HepG2 (cell line): ENCODE data around the gene AKAP12. TPM values are rescaled to one million over a fixed set of nuclear protein-coding genes. Genes with fewer than 3 reads are reported as not detected.

ENCODE experiments used
- ATAC-seq: fragments of 200-7000 bp; cut with Tn5 transposase; 3 replicates; pipeline ENCODE4 v1.9.1; 2020; ENCODE audit warnings: mild to moderate bottlenecking, moderate library complexity
- BruUV-seq: library from RNA; stranded (reverse); fragments of 400-500 nt; replicated peaks from 2 replicates; lab custom pipeline; 2021; lab: Mats Ljungman, UMichigan
- CTCF ChIA-PET: fragments of 300-600 bp; formaldehyde crosslinking; extraction: SDS; loops from one replicate; lab custom pipeline; 2021; ENCODE audit warnings: low total read pairs, inconsistent platforms, low intra/inter-chr PET ratio; lab: Yijun Ruan, JAX
- POLR2A ChIA-PET: fragments of 350-600 bp; sonication (Branson Sonifier 250); formaldehyde crosslinking; loops from one replicate; lab custom pipeline; 2020; ENCODE audit warnings: antibody characterized with exemption, inconsistent platforms; lab: Yijun Ruan, JAX
- DNase-seq: peaks from one replicate; pipeline ENCODE4 v3.0.0-alpha.2; 2015; ENCODE audit warnings: low spot score
- FAIRE-seq: peaks from 3 replicates; lab custom pipeline; 2011; peaks lifted over from hg19 to GRCh38; lab: Jason Lieb, UNC
- H2AFZ ChIP-seq: one replicate; pipeline ENCODE4 v1.6.1; 2011; ENCODE audit warnings: low read length, inconsistent platforms
- H3K27ac ChIP-seq: fragments of 300-600 bp; 3 replicates; pipeline ENCODE4 v1.8.0; 2011; ENCODE audit warnings: mixed run types, mild to moderate bottlenecking, mixed read lengths, low read length, inconsistent platforms; ENCODE audit not compliant: insufficient read depth; ENCODE audit errors: extremely low read length
- H3K27me3 ChIP-seq, 2 experiments: fragments of 200-600 bp in 1 of 2; 2 replicates in 1 of 2; 3 replicates in 1 of 2; pipeline versions ENCODE4 v1.6.0 to v1.8.0; 2011; ENCODE audit warnings: low read length in 2 of 2, mild to moderate bottlenecking in 2 of 2, moderate library complexity in 2 of 2, inconsistent platforms in 1 of 2; ENCODE audit not compliant: insufficient read depth in 2 of 2, control insufficient read depth in 1 of 2
- H3K36me3 ChIP-seq, 2 experiments: fragments of 200-600 bp in 1 of 2; replicated peaks in 1 of 2; 2 replicates in 1 of 2; 3 replicates in 1 of 2; pipeline versions ENCODE4 v1.5.1 to v1.8.0; 2011; ENCODE audit warnings: low read length in 2 of 2, inconsistent platforms in 1 of 2; ENCODE audit not compliant: insufficient read depth in 2 of 2, control insufficient read depth in 1 of 2
- H3K4me1 ChIP-seq: 2 replicates; pipeline ENCODE4 v1.5.1; 2012; ENCODE audit warnings: low read length, inconsistent platforms; ENCODE audit not compliant: insufficient read depth
- H3K4me2 ChIP-seq: 2 replicates; pipeline ENCODE4 v1.6.0; 2011; ENCODE audit warnings: low read depth, low read length, inconsistent platforms
- H3K4me3 ChIP-seq, 3 experiments: fragments of 200-600 bp in 1 of 3; sonication (generic), shearing (Covaris generic) in 1 of 3; replicated peaks in 1 of 3; 2 replicates each; pipeline ENCODE4 v1.5.1; 2011 to 2016; ENCODE audit warnings: low read length in 3 of 3, inconsistent platforms in 2 of 3, low read depth in 2 of 3, mild to moderate bottlenecking in 2 of 3, control low read depth in 1 of 3, mixed read lengths in 1 of 3; ENCODE audit not compliant: insufficient read depth in 1 of 3
- H3K79me2 ChIP-seq: one replicate; pipeline ENCODE4 v1.6.1; 2011; ENCODE audit warnings: low read length, inconsistent platforms; ENCODE audit not compliant: insufficient read depth
- H3K9ac ChIP-seq: 2 replicates; pipeline ENCODE4 v1.6.0; 2011; ENCODE audit warnings: mild to moderate bottlenecking, low read depth, low read length, inconsistent platforms; ENCODE audit not compliant: insufficient read depth
- H3K9me3 ChIP-seq: 2 replicates; pipeline ENCODE4 v1.5.1; 2012; ENCODE audit warnings: mild to moderate bottlenecking, low read length
- H4K20me1 ChIP-seq: 2 replicates; pipeline ENCODE4 v1.6.0; 2011; ENCODE audit warnings: inconsistent platforms, mild to moderate bottlenecking, low read length, moderate library complexity; ENCODE audit not compliant: insufficient read depth
- NCOA2 ChIP-seq: sonication (generic); formaldehyde crosslinking; IDR thresholded peaks from 2 replicates; pipeline ENCODE4 v1.8.0; 2022; ENCODE audit warnings: inconsistent platforms
- NPAS2 ChIP-seq: sonication (generic); formaldehyde crosslinking; IDR thresholded peaks from 2 replicates; pipeline ENCODE4 v1.8.0; 2022; ENCODE audit warnings: mild to moderate bottlenecking, missing genetic modification reagents, borderline replicate concordance
- RXRB ChIP-seq: IDR thresholded peaks from 2 replicates; pipeline ENCODE4 v1.6.1; 2016; ENCODE audit warnings: borderline replicate concordance, missing genetic modification reagents, missing compliant biosample characterization
- SAFB2 ChIP-seq: sonication (generic); formaldehyde crosslinking; IDR thresholded peaks from 2 replicates; pipeline ENCODE4 v1.5.1; 2020; ENCODE audit warnings: missing genetic modification reagents, low read depth, mild to moderate bottlenecking, borderline replicate concordance
- THAP11 ChIP-seq: IDR thresholded peaks from 2 replicates; pipeline ENCODE4 v1.6.1; 2016; ENCODE audit warnings: missing biosample characterization, missing genetic modification reagents
- ZBTB33 ChIP-seq: sonication (generic); formaldehyde crosslinking; IDR thresholded peaks from 2 replicates; pipeline ENCODE4 v1.4.0; 2020; ENCODE audit warnings: missing genetic modification reagents
- ZNF160 ChIP-seq: sonication (generic); formaldehyde crosslinking; IDR thresholded peaks from 2 replicates; pipeline ENCODE4 v1.8.0; 2022; ENCODE audit warnings: mild to moderate bottlenecking, inconsistent platforms, missing genetic modification reagents
- ZNF274 ChIP-seq: sonication (generic); formaldehyde crosslinking; IDR thresholded peaks from 2 replicates; pipeline ENCODE4 v1.5.1; 2020; ENCODE audit warnings: mild to moderate bottlenecking, missing genetic modification reagents
- ZNF850 ChIP-seq: sonication (generic); formaldehyde crosslinking; conservative IDR thresholded peaks from 2 replicates; pipeline ENCODE4 v1.9.0; 2021; ENCODE audit warnings: mild to moderate bottlenecking, missing genetic modification reagents
- ZNF879 ChIP-seq: sonication (generic); formaldehyde crosslinking; IDR thresholded peaks from 2 replicates; pipeline ENCODE4 v1.8.1; 2023; ENCODE audit warnings: missing genetic modification reagents
- WGBS: methylation state at CpG from one replicate; pipeline ENCODE4 v1.1.6; 2017; ENCODE audit warnings: low lambda C conversion rate; 5-methylcytosine and 5-hydroxymethylcytosine counted together
- in situ Hi-C: cut with HindIII; loops from 2 replicates; pipeline ENCODE4 v1.10.0; 2017; ENCODE audit warnings: low pct_unique_long_range_greater_than_20kb; ENCODE audit not compliant: extremely low pct_ligation_motif_present
- intact Hi-C: fragments of 100-400 bp; cut with micrococcal nuclease; formaldehyde crosslinking; loops from one replicate; pipeline ENCODE4 v1.10.0; 2022; ENCODE audit not compliant: unreplicated experiment
- polyA plus RNA-seq, 8 experiments: library from polyadenylated mRNA; depleted of rRNA in 3 of 8; stranded (reverse) in 7 of 8; unstranded in 1 of 8; fragments of >200 nt; fragmentation: Illumina TruSeq in 4 of 8; extraction: Trizol in 4 of 8; gene quantifications; 2 replicates each; pipeline versions ENCODE4 v1.2.1 to v1.2.3, GENCODE V29; 2011 to 2016; ENCODE audit warnings: low read depth in 4 of 8, missing spikeins in 1 of 8, mixed read lengths in 1 of 8; ENCODE audit not compliant: insufficient read depth in 1 of 8
- total RNA-seq, 5 experiments: library from RNA; depleted of rRNA; stranded (reverse); fragments of >200 nt; fragmentation: Illumina TruSeq; extraction: Trizol; gene quantifications; 2 replicates each; pipeline ENCODE4 v1.2.3, GENCODE V29; 2016; ENCODE audit warnings: low read depth in 1 of 5
- TF ChIP-seq, protein P1 (sequence below): sonication (generic); formaldehyde crosslinking; IDR thresholded peaks from 2 replicates; pipeline ENCODE4 v1.8.0; 2022; ENCODE audit warnings: low read depth, missing genetic modification reagents
- TF ChIP-seq, protein P2 (sequence below): sonication (generic); formaldehyde crosslinking; IDR thresholded peaks from 2 replicates; pipeline ENCODE4 v1.4.0; 2020; ENCODE audit warnings: missing genetic modification reagents, borderline replicate concordance
- TF ChIP-seq, protein P3 (sequence below): IDR thresholded peaks from 2 replicates; pipeline ENCODE4 v1.6.1; 2018; ENCODE audit warnings: missing genetic modification reagents

AKAP12 gene
- total and polyA plus RNA-seq, 2 of the 13 experiments (the other 11 are each of a cell fraction or from before 2014, with no cell fraction given), result 10.6 to 19.0 TPM

DNA sequence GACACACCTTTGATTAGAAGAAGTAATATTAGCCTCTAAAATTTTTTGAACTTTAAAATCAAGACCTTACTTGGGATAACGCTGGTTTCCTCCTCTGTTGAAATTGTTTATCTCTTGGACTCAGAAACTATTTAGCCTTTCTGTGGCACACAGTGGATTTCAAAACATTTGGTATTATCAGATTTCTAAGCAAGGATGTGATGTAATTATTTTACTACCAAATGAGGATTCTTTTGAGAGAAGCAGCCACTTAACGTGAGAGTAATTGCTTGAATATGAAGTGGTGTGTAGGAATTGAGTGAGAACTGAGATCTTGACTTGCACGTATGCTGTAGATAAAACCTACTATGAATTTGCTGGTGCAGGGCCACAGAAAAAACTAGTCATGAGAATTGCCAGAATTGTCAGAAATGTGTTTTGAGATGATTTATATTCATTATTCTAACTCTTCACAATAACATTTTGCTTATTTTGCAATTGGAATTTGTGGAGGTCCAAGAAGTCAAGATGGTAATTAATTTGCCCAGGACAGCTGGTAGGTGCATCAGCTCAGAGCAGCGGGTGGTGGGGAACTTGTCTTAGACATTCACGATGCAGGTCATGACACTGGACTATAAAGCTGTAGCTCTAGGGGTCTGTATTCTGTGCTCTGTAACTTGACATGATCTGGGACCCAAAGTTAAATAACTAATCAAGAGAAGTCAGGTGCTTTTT is 53.4 kb downstream of the AKAP12 start (continued):
- no peak for TF ChIP-seq ZBTB33 (CRISPR knock-in tag)
- no peak for TF ChIP-seq ZNF850 (CRISPR knock-in tag)
- no peak for TF ChIP-seq ZNF160 (CRISPR knock-in tag)
- TF ChIP-seq, protein P1, sequence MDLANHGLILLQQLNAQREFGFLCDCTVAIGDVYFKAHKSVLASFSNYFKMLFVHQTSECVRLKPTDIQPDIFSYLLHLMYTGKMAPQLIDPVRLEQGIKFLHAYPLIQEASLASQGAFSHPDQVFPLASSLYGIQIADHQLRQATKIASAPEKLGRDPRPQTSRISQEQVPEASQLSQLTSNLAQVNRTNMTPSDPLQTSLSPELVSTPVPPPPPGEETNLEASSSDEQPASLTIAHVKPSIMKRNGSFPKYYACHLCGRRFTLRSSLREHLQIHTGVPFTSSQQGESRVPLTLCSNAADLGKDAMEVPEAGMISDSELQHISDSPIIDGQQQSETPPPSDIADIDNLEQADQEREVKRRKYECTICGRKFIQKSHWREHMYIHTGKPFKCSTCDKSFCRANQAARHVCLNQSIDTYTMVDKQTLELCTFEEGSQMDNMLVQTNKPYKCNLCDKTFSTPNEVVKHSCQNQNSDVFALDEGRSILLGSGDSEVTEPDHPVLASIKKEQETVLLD (CRISPR knock-in tag), result no peak
- TF ChIP-seq, protein P2, sequence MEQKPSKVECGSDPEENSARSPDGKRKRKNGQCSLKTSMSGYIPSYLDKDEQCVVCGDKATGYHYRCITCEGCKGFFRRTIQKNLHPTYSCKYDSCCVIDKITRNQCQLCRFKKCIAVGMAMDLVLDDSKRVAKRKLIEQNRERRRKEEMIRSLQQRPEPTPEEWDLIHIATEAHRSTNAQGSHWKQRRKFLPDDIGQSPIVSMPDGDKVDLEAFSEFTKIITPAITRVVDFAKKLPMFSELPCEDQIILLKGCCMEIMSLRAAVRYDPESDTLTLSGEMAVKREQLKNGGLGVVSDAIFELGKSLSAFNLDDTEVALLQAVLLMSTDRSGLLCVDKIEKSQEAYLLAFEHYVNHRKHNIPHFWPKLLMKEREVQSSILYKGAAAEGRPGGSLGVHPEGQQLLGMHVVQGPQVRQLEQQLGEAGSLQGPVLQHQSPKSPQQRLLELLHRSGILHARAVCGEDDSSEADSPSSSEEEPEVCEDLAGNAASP (CRISPR knock-in tag), result no peak
- TF ChIP-seq SAFB2 (CRISPR knock-in tag), result no peak
- TF ChIP-seq, all 625 proteins: peak for 0

- no peaks in the 10 kb centered on the region for H3K36me3 ChIP-seq
- FAIRE-seq (no peak), ATAC-seq (no peak), DNase-seq (no peak)
- 58% methylated on average over 3 of the region's 3 CpGs for WGBS
- H3K4me3 ChIP-seq, result no peak overlapping the region
- H3K27ac ChIP-seq, result no peak overlapping the region
- no TSS peak for BruUV-seq
- H3K9me3 ChIP-seq, result no peaks in the 10 kb centered on the region
- H4K20me1 ChIP-seq, result no peaks in the 10 kb centered on the region
- no peak overlapping the region for H2AFZ ChIP-seq
- H3K9ac ChIP-seq, result no peak overlapping the region
- ChIA-PET CTCF (no interaction called here), POLR2A (no interaction called here)
- H3K4me2 ChIP-seq, result no peak overlapping the region
- no peaks in the 10 kb centered on the region for H3K4me1 ChIP-seq
- in situ Hi-C loops (no loop called here), intact Hi-C loops (no loop called here)
- H3K79me2 ChIP-seq, result no peaks in the 10 kb centered on the region
- H3K27me3 ChIP-seq, result no peaks in the 10 kb centered on the region; a peak in 2 of 5 replicates
- TF ChIP-seq NPAS2 (CRISPR knock-in tag) (no peak), ZNF274 (no peak), NCOA2 (CRISPR knock-in tag) (no peak), ZNF879 (no peak), RXRB (CRISPR knock-in tag) (no peak), THAP11 (CRISPR knock-in tag) (no peak)
- TF ChIP-seq, protein P3, sequence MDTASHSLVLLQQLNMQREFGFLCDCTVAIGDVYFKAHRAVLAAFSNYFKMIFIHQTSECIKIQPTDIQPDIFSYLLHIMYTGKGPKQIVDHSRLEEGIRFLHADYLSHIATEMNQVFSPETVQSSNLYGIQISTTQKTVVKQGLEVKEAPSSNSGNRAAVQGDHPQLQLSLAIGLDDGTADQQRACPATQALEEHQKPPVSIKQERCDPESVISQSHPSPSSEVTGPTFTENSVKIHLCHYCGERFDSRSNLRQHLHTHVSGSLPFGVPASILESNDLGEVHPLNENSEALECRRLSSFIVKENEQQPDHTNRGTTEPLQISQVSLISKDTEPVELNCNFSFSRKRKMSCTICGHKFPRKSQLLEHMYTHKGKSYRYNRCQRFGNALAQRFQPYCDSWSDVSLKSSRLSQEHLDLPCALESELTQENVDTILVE (CRISPR knock-in tag), result no peak
Measured at GRCh38 chr6:151293688-151294016, 53.9 kb downstream of the AKAP12 start.
